ENCODE results near the gene MECR. TPM values are rescaled to one million over a fixed set of nuclear protein-coding genes. Genes with fewer than 3 reads are reported as not detected.

The MECR gene
- total and polyA plus RNA-seq, 10 of the 15 experiments (the other 5 are each of a cell fraction or from before 2014, with no cell fraction given), result 7.6 to 66.3 (median 38.7) TPM

GRCh38 chr1:29202584-29203340 is 28.0 kb downstream of the MECR start (continued):
- TF ChIP-seq BCL3 (IDR thresholded peaks at IDR 0.05; ENCODE audit: borderline replicate concordance, insufficient read depth, low read depth, low read length, poor library complexity, severe bottlenecking) (no peak), MYC (IDR thresholded peaks at IDR 0.05; ENCODE audit: insufficient read depth, insufficient read length, insufficient replicate concordance, low read length, severe bottlenecking) (no peak), HCFC1 (IDR thresholded peaks at IDR 0.05; ENCODE audit: low read length) (no peak)

- Histone ChIP-seq H3K4me1 (ENCODE audit: control insufficient read depth, insufficient read depth, low read length) (peaks cover 3% of the 10 kb centered on the region; the same call in 1 of the 2 replicates), H4K20me1 (ENCODE audit: control insufficient read depth, insufficient read depth) (no peaks in the 10 kb centered on the region), H3K4me2 (ENCODE audit: control insufficient read depth, insufficient read depth) (no peak overlapping the region), H3K4me3 (no peak overlapping the region), H3K9ac (ENCODE audit: control insufficient read depth, insufficient read depth, low read length) (no peak overlapping the region), H3K9me3 (replicated peaks; ENCODE audit: control insufficient read depth, insufficient read depth, low read length) (no peaks in the 10 kb centered on the region), H3K27ac (ENCODE audit: control insufficient read depth, insufficient read depth) (no peak overlapping the region), H3K79me2 (ENCODE audit: control insufficient read depth, insufficient read depth, low read length) (no peaks in the 10 kb centered on the region), H2AFZ (ENCODE audit: control insufficient read depth, low read depth, low read length) (no peak overlapping the region), H3K27me3 (replicated peaks in 1 of 2; ENCODE audit: control insufficient read depth in 2 of 2, insufficient read depth in 2 of 2, low read length in 1 of 2) (no peaks in the 10 kb centered on the region), H3K36me3 (ENCODE audit: control insufficient read depth in 2 of 2, insufficient read depth in 2 of 2, low read length in 1 of 2) (peaks cover 6 to 27% of the 10 kb centered on the region in 2 experiments)
- ChIA-PET RAD21 (ENCODE audit: unreplicated experiment) (interaction anchor here (0.6 to 3.6 kb wide), 18 partner anchors 21 to 559 kb away, joined by 3 to 91 read pairs (median 5); partner anchors contain the start of genes SRSF4 and TAF12), SMC1A (ENCODE audit: uncharacterized antibody, unreplicated experiment) (interaction anchor here (0.6 to 8.3 kb wide), 26 partner anchors 9 to 427 kb away, joined by 3 to 127 read pairs (median 4); partner anchors contain the start of genes EPB41, MECR and SRSF4), CTCF (interaction anchor here (0.7 to 6.0 kb wide), 49 partner anchors 8 to 466 kb away, joined by 3 to 173 read pairs (median 4); partner anchors contain the start of genes MECR, SRSF4, TMEM200B and YTHDF2), POLR2A (interaction anchor here (1.1 to 1.7 kb wide), 3 partner anchors 20 to 318 kb away, joined by 3 to 9 read pairs (median 8); partner anchors contain the start of gene SRSF4)
- ATAC-seq, result no peak
- WGBS (ENCODE audit: insufficient coverage, insufficient replicate concordance, low lambda C conversion rate, missing lambda C conversion rate), result 89% methylated on average over 1 of the region's 1 CpG
- BruUV-seq (replicated peaks), result no TSS peak
- intact Hi-C loops (cut with micrococcal nuclease; ENCODE audit: unreplicated experiment) (loop anchor here (5.0 to 10.0 kb wide), 3 partner anchors 80 to 417 kb away; partner anchors contain the start of gene TMEM200B), in situ Hi-C loops (cut with MboI) (no loop called here)
- DNase-seq (ENCODE audit: low read depth, low spot score), result no peak
- FAIRE-seq, result no peak
- TF ChIP-seq IRF4 (IDR thresholded peaks at IDR 0.05; ENCODE audit: low read depth, low read length) (no peak), CREM (IDR thresholded peaks at IDR 0.05; ENCODE audit: low read depth) (no peak), RCOR1 (conservative IDR thresholded peaks at IDR 0.05; ENCODE audit: low read depth, low read length) (no peak), NFXL1 (IDR thresholded peaks at IDR 0.05; ENCODE audit: borderline replicate concordance) (no peak), RB1 (IDR thresholded peaks at IDR 0.05; ENCODE audit: borderline replicate concordance) (no peak), STAT1 (conservative IDR thresholded peaks at IDR 0.05) (no peak), ZNF207 (IDR thresholded peaks at IDR 0.05; ENCODE audit: borderline replicate concordance) (no peak), MTA2 (IDR thresholded peaks at IDR 0.05; ENCODE audit: low read depth) (no peak), TBL1XR1 (IDR thresholded peaks at IDR 0.05; ENCODE audit: low read depth, low read length) (no peak), CHD2 (IDR thresholded peaks at IDR 0.05; ENCODE audit: borderline replicate concordance, low read depth, low read length) (no peak), REST (IDR thresholded peaks at IDR 0.05; ENCODE audit: low read depth, low read length) (no peak), ATF3 (IDR thresholded peaks at IDR 0.05; ENCODE audit: borderline replicate concordance, extremely low read depth, low read depth, low read length) (no peak)
Measured at GRCh38 chr1:29202053-29202452, 28.7 kb downstream of the MECR start.
